Muscle of back (tissue), 11 donors: ENCODE results near the gene PKD2L2. TPM values are rescaled to one million over a fixed set of nuclear protein-coding genes. Genes with fewer than 3 reads are reported as not detected.
"Not testable (repeated sequence)": the region's sequence is repeated elsewhere in the genome, so short reads cannot be mapped to it uniquely, and the experiment has no call there.

Experiments
- DNase-seq, 3 donors: peaks; one replicate each; pipeline versions ENCODE4 v3.0.0 to v3.0.0-alpha.2; 2013
- polyA plus RNA-seq, 10 donors: library from polyadenylated mRNA; unstranded; fragments of 120-200 nt; gene quantifications; one replicate each; pipeline ENCODE4 v1.2.1, GENCODE V29; 2013; ENCODE audit not compliant: insufficient read length in 10 of 10

The PKD2L2 gene
- polyA plus RNA-seq, 10 donors = 0.22 to 0.59 (median 0.39) TPM

- DNase-seq = peak; percentile 30 to 60 (median 60)
Observed at GRCh38 chr5:137954131-137954879, 65.0 kb downstream of the PKD2L2 start.

GRCh38 chr5:137957948-137958347 is 68.7 kb downstream of the PKD2L2 start:
- no peak for DNase-seq

- DNase-seq = no peak
Observed at GRCh38 chr5:137959488-137959887, 70.2 kb downstream of the PKD2L2 start.

GRCh38 chr5:137960141-137960540 is 70.9 kb downstream of the PKD2L2 start:
- DNase-seq = no peak

GRCh38 chr5:137960819-137961218 is 71.6 kb downstream of the PKD2L2 start:
- no peak for DNase-seq

GRCh38 chr5:137970384-137970783 is 81.1 kb downstream of the PKD2L2 start:
- DNase-seq = not testable (repeated sequence)

GRCh38 chr5:137975208-137975607 is 86.0 kb downstream of the PKD2L2 start:
- DNase-seq = no peak

- no peak for DNase-seq
Observed at GRCh38 chr5:137989419-137989818, 100.2 kb downstream of the PKD2L2 start.

Other genes with a start within 250 kb of the PKD2L2 start
- 1 to 10 TPM; 2.5 to 8.5 (median 4.1) TPM for gene KLHL3, start 153.4 kb upstream of the PKD2L2 start, polyA plus RNA-seq
- gene HNRNPA0, start 135.1 kb upstream of the PKD2L2 start, polyA plus RNA-seq = 10 to 100 TPM; 25.7 to 55.6 (median 34.3) TPM
- 100 to 1,000 TPM; 120 to 384 (median 266) TPM for gene MYOT, start 21.6 kb upstream of the PKD2L2 start, polyA plus RNA-seq
- 10 to 100 TPM; 17.1 to 26.6 (median 23.9) TPM for gene FAM13B, start 143.6 kb downstream of the PKD2L2 start, polyA plus RNA-seq
- gene WNT8A, start 194.6 kb downstream of the PKD2L2 start, polyA plus RNA-seq = not detected
- 1 to 10 TPM in 5 of 10 donors, under 1 TPM in 5; 0.44 to 1.5 (median 1.1) TPM for gene NME5, start 250.0 kb downstream of the PKD2L2 start, polyA plus RNA-seq